Stimulated activated CD8-positive, alpha-beta memory T cell treated with anti-CD3 and anti-CD28 coated beads, Interleukin-12 subunit alpha, Interleukin-12 subunit beta, amount 100 ng/mL, for 1 hour (primary cell): ENCODE data around the gene CDC16.
"Not testable (repeated sequence)": the region's sequence is repeated elsewhere in the genome, so short reads cannot be mapped to it uniquely, and the experiment has no call there.

Source experiments
- DNase-seq: peaks from one replicate; pipeline ENCODE4 v3.0.0-alpha.2; 2020; ENCODE audit warnings: low read depth

CDC16 gene, protein sequence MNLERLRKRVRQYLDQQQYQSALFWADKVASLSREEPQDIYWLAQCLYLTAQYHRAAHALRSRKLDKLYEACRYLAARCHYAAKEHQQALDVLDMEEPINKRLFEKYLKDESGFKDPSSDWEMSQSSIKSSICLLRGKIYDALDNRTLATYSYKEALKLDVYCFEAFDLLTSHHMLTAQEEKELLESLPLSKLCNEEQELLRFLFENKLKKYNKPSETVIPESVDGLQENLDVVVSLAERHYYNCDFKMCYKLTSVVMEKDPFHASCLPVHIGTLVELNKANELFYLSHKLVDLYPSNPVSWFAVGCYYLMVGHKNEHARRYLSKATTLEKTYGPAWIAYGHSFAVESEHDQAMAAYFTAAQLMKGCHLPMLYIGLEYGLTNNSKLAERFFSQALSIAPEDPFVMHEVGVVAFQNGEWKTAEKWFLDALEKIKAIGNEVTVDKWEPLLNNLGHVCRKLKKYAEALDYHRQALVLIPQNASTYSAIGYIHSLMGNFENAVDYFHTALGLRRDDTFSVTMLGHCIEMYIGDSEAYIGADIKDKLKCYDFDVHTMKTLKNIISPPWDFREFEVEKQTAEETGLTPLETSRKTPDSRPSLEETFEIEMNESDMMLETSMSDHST

DNA sequence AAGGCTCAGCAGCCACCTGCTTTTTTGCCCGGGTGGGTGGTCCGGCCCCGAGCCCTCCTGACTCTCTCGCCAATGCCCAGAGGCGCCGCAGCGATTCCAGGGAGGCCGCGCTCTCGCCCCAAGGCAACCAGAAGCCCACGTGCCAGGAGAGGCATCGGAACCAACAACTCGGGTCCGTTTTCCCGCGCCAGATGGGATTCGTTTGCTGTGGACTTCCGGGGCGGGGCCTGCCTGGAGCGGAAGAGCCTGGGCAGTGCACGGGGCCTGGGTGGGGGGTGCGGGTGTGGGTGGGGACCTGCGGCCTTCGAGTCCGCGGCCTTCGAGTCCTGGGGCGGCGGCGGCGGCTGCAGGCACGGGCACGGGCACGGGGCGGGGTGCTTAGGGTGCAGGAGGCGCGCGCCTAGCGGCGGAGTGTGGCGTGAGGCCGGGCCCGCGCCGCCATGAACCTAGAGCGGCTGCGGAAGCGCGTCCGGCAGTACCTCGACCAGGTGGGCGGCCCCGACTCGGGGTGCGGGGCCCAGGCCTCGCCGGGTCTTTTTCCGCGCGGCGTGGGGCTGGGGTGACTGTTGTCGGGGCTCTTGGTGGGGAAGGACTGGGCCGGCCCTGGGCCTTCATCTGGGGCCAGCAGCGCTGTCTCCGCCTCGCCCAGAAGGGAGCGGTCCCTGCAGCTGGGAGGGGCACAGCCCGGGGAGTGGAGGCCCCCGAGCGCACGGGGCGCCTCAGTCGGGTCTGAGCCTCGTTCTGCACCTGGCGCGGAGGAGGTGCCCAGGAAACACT, at the start of gene CDC16:
CDC16 (plus strand) TSS at position 253 of the 777 bp plus-strand sequence; CDS start at position 441, 188 bp downstream.
- peak; percentile 70 for DNase-seq

DNA sequence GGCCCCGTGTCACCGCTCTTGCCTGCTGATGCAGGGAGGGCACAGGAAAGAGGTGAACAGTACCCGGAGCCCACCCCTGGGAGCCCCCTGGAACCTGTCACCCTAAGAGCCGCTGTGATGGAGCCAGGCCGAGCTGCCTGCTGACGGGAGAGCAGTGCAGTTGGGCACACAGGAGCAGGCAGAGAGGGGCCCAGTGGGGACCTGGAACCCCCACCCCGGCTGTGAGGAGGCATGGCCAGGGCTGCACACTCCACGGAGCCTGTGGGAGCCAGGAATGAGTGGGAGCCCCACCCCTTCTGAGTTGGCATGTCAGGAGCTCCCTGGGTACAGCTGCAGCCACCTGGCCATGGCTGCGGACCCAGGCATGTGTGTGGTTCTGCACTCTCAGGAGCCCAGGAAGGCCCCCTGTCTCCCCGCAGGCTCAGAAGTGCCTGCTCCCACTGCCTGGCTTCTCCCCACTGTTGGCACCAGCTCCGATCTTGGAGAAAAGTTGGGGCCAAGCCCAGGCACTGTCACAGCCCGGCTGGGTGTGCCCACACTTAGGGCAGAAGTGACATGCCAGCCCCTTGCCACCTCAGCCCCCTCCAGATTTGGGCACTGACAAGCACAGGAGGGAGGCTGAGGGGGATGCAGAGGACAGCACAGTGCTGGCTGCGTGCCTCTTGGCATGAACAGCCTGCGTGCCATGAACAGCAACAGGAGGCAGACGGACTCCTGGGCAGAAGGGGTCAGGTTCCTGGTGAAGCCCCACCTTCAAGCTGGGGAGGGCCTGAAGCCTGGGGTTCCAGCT, 49.3 kb upstream of the CDC16 start:
- no peak for DNase-seq

DNA sequence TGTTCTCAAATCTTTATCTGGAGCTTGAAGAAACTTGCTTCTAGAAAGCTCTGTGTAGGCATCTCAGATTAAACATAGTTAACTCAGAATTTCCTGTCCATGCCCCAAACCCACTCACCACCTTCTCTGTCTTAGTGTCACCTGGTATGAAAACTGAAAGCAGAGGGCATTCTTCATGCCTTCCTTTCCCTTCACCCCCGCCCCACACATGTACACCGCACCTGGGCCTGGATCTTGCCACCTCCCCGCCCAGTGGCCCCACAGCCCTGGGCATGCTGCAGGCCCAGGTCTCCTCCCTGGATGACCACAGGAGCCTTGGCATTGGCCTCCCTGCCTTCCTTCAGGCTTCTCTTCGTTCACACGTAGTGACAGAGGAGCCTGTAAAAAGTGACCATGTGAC, 39.8 kb upstream of the CDC16 start:
- DNase-seq = no peak

DNA sequence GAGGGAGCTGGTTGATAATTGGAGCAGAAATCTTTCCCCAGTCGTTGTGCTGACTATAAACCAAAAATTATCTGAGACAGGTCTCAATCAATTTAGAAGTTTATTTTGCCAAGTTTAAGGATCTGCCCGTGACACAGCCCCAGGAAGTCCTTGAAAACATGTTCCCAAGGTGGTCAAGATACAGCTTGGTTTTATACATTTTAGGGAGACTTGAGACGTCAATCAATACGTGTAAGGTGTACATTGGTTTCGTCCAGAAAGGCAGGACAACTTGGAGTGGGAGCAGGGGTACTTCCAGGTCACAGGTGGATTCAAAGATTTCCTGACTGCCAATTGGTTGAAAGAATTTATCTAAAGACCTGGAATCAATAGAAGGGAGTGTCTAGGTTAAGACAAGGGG, 38.1 kb upstream of the CDC16 start:
- DNase-seq = no peak

DNA sequence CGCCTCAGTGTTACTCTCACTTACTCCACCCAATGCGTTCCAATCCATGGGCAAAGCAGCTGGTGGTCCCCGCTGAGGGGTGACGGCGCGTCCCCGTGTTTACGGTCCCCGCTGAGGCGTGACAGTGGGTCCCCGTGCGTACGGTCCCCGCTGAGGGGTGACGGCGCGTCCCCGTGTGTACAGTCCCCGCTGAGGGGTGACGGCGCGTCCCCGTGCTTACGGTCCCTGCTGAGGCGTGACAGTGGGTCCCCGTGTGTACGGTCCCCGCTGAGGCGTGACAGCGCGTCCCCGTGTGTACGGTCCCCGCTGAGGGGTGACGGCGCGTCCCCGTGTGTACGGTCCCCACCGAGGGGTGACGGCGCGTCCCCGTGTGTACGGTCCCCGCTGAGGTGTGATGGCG, 36.1 kb upstream of the CDC16 start:
- DNase-seq = no peak

DNA sequence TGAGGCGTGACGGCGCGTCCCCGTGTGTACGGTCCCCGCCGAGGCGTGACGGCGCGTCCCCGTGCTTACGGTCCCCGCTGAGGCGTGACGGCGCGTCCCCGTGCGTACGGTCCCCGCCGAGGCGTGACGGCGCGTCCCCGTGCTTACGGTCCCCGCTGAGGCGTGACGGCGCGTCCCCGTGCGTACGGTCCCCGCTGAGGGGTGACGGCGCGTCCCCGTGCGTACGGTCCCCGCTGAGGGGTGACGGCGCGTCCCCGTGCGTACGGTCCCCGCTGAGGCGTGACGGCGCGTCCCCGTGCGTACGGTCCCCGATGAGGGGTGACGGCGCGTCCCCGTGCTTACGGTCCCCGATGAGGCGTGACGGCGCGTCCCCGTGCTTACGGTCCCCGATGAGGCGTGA, 35.2 kb upstream of the CDC16 start:
- not testable (repeated sequence) for DNase-seq

DNA sequence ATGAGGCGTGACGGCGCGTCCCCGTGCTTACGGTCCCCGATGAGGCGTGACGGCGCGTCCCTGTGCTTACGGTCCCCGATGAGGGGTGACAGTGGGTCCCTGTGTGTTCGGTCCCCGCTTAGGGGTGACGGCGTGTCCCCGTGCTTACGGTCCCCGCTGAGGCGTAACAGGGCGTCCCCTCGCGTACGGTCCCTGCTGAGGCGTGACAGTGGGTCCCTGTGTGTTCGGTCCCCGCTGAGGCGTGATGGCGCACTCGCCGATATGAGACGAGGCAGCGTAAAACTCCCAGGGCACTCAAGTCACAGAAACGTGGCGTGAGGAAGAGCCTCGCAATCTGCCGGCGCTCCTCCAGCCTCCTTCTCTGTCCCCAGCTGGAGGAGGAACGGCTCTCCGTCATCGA, 34.7 kb upstream of the CDC16 start:
- no peak for DNase-seq

DNA sequence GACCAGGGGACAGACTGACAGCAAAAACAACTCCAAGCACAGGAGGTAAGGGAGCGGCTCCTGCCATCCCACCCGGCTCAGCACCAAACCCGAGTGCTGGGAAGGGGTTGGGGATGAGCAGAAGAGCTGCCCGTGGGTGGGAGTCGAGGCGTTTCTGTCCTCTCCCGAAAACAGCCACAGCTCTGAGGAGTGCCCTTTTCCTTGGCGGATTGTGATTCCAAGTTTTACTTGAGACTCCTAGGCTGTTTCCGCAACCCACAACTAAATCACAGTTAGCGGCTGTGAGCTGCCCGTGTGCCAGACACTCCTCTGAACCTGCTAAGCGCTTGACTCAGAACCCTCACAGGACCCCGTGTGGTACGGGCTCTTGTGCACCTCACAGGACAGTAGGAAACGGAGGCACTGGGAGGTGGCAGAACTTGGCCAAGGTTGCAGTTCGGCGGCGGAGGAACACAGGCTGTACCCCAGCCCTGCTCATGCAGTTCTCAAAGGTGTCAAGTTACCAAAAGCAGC, 34.2 kb upstream of the CDC16 start:
- DNase-seq = no peak

DNA sequence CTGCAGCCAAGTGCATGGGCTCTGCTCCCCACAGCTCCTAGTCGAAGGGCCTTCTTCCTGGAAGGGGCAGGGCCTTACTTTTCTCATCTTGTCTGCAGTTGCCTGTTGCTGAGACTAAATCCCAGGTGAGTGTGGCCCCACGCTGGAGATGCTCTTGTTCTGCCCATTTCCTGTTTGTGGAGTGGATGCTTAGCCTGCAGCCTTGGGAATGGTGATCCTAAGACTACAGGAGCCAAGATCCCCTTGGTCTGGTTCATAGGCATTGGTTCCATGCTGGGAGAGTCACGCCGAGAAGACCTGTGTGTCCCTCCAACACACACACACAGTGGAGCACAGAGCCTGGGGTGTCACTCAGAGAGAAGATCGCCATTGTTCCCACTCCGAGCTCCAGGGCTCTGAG, 32.1 kb upstream of the CDC16 start:
- DNase-seq = no peak

DNA sequence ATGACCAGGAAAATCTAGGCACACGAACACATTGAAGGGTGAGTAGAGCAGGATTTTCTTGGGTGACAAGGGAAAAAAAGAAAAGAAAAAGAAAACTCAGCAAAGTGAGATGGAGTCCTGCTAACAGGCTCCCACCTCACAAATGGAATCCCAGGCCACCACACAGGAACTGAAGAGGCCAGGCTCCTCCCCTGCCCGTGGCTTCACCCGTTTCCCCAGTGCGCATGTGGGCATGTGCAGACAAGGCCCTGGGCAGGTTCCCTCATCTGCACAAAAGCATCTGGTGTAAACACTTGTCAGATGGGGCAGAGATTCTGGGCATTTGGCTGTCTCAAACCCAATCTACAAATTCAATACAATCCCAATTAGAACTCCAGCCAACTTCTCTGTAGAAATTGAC, 31.2 kb upstream of the CDC16 start:
- no peak for DNase-seq

DNA sequence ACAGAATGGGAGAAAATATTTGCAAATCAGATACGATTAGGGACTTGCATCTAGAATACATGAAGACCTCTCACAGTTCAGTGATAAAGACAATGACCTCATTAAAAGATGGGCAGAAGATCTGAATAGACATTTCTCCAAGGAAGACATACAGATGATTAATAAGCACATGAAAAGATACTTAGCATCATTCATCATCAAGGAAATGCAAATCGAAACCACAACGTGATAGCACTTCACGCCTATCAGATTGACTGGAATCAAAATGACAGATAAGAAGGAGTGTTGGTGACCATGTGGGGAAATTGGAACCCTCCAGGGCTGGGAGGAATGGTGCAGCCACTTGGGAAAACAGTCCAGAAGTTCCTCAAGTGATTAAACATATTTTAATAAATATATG, 29.8 kb upstream of the CDC16 start:
- no peak for DNase-seq

DNA sequence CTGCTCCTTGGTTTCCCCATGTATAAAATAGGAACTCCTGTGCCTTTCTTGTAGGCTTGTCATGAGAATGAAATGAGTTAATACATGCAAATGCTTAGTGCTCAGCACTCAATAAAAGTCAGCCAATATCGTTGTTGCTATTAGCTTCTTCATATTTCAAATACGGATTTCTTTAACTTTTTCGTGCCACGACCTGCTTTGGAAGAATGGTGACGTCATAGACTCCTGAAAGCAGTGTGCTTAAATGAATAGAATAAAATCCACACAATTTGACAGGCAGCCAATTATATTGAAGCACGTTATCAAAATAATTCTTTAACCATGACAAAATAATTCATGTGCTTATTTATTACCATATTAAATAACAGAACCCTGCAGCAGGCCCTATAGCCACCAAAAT, 26.6 kb upstream of the CDC16 start:
- DNase-seq = no peak

DNA sequence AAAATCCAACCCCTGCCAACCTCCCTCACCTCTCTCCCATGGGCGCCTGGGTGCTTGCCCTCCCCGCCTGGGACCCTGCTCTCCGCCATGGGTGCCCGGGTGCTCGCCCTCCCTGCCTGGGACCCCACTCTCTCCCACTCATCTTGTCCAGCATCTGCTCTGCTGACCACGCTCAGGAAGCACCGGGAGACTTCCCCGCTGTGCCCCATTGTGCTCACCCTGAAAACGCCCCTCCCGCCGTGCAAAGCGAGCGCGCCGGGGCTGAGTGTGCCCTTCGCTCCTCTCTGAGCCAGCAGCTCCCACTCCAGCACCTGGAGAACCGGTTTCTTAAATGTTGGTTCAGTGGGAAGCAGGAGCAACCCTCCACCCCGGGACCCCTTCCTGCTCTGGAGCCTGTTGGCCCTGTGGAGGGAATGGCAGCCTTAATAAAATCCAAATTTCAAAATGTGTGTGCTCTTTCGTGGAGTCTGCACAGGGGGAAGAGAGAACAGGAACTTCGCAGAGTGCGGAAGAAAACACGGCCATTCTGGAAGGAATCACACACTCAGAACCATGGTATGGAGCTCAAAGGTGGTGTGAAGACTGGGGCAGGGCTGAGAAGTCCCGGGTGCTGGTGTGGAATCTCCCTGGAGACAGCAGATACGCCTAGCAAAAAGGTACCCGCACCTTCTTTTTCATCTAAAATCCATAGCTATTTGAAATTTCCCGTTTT, 23.1 kb upstream of the CDC16 start:
- DNase-seq = no peak

DNA sequence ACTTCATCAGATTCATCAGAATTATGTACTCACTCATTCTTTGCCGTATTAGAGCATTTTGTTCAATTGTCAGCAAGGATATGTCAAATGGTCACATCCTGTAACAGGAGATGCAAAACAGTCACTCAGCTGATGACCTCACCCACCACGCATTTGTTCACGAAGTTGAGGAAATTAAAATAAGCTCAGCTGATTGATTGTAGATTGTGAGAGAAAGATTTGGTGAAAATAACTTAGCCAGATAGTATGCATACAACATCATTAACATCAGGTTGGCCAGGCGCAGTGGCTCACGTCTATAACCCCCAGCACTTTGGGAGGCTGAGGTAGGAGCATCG, 22.6 kb upstream of the CDC16 start:
- DNase-seq = no peak

DNA sequence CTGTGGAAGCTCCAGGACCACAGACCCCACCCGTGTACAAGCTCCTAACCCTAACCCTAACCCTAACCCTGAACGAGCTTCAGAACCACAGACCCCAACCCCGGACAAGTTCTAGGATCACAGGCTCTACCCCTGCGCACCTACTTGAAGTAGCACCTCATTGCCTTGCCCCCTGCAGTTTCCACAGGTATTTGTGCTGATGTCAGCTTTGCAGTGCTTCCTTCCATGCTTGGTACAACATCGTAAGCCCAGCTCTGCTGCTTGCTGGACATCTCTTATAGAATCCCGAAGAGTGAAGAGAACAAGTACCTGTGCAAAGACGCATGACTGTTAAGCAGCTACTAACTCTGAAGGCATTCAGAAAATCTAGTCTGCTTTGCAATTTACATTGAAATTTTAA, 20.7 kb upstream of the CDC16 start:
- no peak for DNase-seq

DNA sequence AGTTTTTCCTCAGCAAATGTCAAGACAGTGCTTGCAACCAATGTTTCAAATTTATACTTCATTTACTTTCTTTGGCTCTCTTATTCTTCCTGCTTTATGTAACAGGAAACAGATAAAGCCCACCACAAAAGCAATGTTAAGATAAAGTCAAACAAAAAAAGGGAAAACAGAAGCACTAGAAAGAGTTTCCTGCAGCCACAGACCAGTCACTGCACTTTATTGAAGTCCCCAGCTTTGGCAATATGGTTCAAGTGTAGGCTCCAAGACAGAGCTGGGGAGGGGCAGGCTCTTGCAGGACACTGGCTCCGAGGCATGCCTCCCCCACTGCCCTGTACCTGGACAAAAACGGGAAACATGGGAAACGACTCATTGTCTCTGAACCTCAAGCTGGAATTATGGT, 15.3 kb upstream of the CDC16 start:
- no peak for DNase-seq

DNA sequence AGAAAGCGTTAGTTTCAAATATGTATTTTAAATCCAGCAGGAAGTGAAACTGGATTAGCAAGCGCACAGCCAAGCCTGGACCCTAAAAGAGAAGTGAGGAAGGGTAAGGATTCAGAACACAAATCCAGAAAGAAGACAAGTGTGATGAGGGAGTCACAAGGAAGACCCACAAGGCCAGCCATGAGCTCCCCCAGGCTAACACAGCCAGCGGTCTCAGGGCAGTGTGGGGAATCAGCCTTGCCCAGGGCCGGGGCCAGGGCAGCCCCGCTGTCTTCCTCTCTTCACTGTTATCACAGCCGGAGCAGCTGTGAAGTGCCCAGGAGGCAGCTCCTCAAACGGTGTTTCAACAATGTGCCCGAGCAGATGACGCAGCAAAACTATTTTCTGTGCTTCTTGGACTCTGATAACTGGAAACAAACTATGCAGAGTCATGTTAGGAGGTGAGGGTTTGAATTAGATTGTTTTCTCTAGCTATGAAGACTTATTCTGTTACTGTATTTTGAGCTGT, 12.2 kb upstream of the CDC16 start:
- no peak for DNase-seq

DNA sequence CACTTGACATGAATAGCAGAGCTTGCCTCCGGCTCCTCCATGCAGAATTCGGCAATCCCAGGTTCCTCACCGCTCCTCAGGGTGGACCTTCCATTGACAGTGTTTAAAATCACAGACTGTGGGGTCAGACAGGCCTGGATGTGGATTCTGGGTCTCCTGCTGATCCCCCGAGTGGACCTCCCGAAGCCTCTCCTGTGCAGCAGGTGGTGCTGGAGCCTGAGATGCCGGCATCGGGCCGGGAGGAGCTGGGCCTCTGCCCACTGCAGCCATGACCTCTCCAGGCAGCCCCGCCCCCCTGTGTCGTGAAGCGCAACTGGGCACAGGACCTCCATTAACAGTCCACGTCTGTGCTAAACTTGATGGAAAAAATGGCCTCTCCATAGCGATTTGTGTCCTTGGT, 10.5 kb upstream of the CDC16 start:
- no peak for DNase-seq

DNA sequence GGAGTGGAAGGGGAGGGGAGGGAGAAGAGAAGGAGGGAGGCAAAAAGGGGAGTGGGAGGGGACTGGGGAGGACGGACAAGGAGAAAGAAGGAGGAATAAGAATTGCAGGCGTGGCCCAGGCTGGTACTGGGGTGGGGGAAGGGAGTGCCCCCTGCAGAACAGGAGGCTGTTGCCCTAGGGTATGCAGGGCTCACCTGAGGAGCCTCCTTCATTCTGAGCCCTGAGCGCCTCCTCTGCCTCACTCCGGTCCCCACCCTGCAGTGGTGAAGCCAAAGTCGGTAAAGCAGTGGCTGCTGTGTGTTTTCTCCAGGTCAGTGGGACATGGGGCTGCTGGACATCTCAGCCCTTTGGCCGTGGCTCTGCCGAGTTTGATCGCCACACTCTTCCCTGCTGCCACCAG, 9.1 kb upstream of the CDC16 start:
- DNase-seq = no peak

DNA sequence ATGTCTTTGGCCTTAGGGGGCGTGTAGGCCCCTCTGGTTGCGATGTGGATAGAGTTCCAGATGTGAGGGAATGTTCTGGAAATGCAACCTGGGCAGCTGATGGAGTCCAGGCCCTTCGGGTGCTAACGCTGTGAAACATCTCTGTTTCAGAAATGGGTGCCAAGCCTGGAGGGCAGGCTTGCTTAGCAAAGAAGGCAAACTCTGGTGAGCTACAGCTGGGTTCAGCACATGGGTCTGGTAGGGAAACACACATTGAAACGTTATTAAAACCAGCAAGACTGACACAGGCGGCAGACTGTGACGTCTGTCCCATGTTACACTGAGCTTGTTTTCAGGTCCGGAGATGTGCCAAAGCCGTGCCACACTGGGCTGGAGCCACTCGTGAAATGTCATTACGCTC, 8.6 kb upstream of the CDC16 start:
- DNase-seq = no peak

DNA sequence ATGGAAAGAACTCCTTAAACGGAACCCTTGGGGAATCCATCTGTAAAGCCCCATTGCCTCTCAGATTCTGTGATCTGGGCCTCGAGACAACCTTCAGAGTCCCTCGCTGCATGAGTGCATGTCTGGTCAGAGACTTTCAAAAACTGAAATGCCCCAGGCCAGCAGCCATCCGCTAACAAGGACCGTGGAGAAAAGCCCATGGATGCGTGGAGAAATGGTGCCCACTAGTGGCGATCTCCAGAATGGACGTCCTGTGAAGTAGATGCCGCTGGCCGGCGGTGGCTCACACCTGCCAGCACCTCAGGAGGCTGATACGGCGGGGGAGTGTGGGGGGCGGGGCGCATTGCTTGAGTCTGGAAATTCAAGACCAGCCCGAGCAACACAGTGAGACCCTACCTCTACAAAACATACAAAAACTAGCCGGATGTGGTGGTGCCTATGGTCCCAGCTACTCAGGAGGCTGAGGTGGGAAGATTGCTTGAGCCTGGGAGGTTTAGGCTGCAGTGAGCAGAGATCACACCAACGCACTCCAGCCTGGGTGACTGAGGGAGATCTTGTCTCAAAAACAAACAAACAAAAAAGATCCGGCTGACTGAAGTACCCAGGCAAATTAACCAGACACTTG, 7.9 kb upstream of the CDC16 start:
- peak; percentile 76 for DNase-seq
